ENCODE measurements around the gene AGBL4. TPM values are rescaled to one million over a fixed set of nuclear protein-coding genes. Genes with fewer than 3 reads are reported as not detected.

The AGBL4 gene
- total and polyA plus RNA-seq, 2 of the 13 experiments (the other 11 are each of a cell fraction or from before 2014, with no cell fraction given), result not detected

GRCh38 chr1:48726139-48726538, 1297.6 kb downstream of the AGBL4 start:
- FAIRE-seq, result no peak

More at GRCh38 chr1:48726139-48726538, 1297.6 kb downstream of the AGBL4 start:
- ChIA-PET CTCF (ENCODE audit: low intra/inter-chr PET ratio, low total read pairs) (no interaction called here), POLR2A (no interaction called here)
- ATAC-seq (no peak), DNase-seq (ENCODE audit: low spot score) (no peak)
- Histone ChIP-seq H3K27me3 (ENCODE audit: control insufficient read depth in 1 of 2, insufficient read depth in 2 of 2, low read length in 2 of 2) (no peaks in the 10 kb centered on the region), H3K27ac (ENCODE audit: extremely low read length, insufficient read depth, low read length) (no peak overlapping the region), H3K9me3 (ENCODE audit: low read length) (no peaks in the 10 kb centered on the region), H3K4me3 (replicated peaks in 1 of 3; ENCODE audit: insufficient read depth in 1 of 3, low read depth in 2 of 3, low read length in 3 of 3) (no peak overlapping the region), H3K36me3 (replicated peaks in 1 of 2; ENCODE audit: control insufficient read depth in 1 of 2, insufficient read depth in 2 of 2, low read length in 2 of 2) (no peaks in the 10 kb centered on the region), H3K9ac (ENCODE audit: insufficient read depth, low read depth, low read length) (no peak overlapping the region), H3K4me2 (ENCODE audit: low read depth, low read length) (no peak overlapping the region), H2AFZ (ENCODE audit: low read length) (no peak overlapping the region), H3K4me1 (ENCODE audit: insufficient read depth, low read length) (no peaks in the 10 kb centered on the region), H3K79me2 (ENCODE audit: insufficient read depth, low read length) (no peaks in the 10 kb centered on the region), H4K20me1 (ENCODE audit: insufficient read depth, low read length) (no peaks in the 10 kb centered on the region)
- intact Hi-C loops (cut with micrococcal nuclease; ENCODE audit: unreplicated experiment), result no loop called here
- TF ChIP-seq TRIM22 (IDR thresholded peaks at IDR 0.05) (no peak), U2AF1 (optimal IDR thresholded peaks at IDR 0.05; ENCODE audit: low read depth, low read length) (no peak), PHF5A (CRISPR knock-in tag; IDR thresholded peaks at IDR 0.05; ENCODE audit: low read depth, unreplicated experiment) (no peak), ZNF772 (CRISPR knock-in tag; IDR thresholded peaks at IDR 0.05) (no peak), JUN (CRISPR knock-in tag; IDR thresholded peaks at IDR 0.05) (no peak), NR1H2 (CRISPR knock-in tag; IDR thresholded peaks at IDR 0.05; ENCODE audit: borderline replicate concordance, low read depth) (no peak), DR1 (CRISPR knock-in tag; IDR thresholded peaks at IDR 0.05) (no peak), HNRNPK (IDR thresholded peaks at IDR 0.05; ENCODE audit: low read depth, low read length, poor library complexity, severe bottlenecking) (no peak), ZNF660 (CRISPR knock-in tag; IDR thresholded peaks at IDR 0.05; ENCODE audit: borderline replicate concordance, low read depth) (no peak), ARNT (IDR thresholded peaks at IDR 0.05) (no peak), CERS6 (CRISPR knock-in tag; IDR thresholded peaks at IDR 0.05) (no peak), TBP (CRISPR knock-in tag; IDR thresholded peaks at IDR 0.05) (no peak), ZNF7 (CRISPR knock-in tag; IDR thresholded peaks at IDR 0.05) (no peak)
- no TSS peak for BruUV-seq (replicated peaks)
- WGBS (ENCODE audit: low lambda C conversion rate), result 89% methylated on average over 2 of the region's 2 CpGs
- in situ Hi-C loops (cut with HindIII; ENCODE audit: extremely low pct_ligation_motif_present, low pct_unique_long_range_greater_than_20kb), result no loop called here
